Stimulated activated CD8-positive, alpha-beta memory T cell treated with anti-CD3 and anti-CD28 coated beads, Interleukin-15, amount 100 ng/mL, for 4 hours (primary cell): ENCODE data around the gene GABRG3.

Source experiments
- DNase-seq, 2 donors: peaks; one replicate each; pipeline ENCODE4 v3.0.0-alpha.2; 2020; ENCODE audit warnings: low read depth in 2 of 2

The GABRG3 gene

DNA sequence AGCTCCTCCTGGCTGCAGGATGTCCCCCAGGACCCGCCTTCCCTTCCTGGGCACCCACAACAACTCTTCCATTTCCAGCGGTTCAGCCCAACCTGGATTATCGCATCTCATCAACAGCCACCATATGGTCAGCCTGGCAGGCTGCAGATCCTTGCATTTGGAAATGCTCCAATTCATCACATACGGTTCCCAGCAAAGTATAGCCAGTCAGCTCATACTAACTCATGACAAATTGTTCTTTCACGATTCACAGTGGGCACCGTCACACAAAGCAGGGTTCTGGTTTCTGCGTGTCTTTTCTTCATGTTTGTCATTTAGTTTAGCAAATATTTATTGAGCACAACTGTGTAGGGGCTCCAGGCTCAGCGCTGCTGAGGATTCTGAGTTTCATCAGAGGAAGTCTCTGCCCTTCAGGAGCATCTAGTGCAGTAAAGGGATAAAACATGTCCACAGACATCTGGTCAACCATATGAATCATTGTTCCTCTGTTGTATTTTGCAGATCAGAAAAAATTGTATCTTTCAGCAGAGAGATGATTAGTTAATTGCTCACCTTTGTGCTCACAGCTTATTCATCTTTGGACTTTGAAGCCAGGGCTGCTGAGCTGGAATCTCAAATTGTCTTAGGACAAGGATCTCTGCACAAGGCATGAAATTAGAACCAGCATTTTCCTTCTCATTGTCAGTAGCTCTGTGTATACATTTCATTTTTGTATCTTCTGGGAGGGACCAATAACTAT is 125.1 kb downstream of the GABRG3 start:
- DNase-seq, result no peak

DNA sequence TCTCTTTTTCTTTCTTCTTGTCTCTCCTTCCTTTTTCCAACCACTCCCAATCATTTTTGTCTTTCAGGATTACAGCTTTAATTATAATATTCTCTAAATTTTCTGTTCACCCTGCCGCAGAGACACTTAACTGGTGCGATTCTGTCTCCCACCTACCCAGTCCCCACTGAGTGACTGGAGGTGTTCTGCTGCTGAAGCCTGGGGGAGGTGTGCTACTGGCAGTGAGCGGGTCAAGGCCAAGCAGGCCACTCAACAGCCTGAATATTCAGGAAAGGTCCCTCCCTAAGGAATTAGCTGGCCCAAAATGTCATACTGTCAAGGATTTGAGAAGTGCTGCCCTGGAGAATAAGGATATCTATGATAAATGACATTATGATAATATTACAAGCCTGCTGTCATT is 126.5 kb downstream of the GABRG3 start:
- DNase-seq, result no peak

DNA sequence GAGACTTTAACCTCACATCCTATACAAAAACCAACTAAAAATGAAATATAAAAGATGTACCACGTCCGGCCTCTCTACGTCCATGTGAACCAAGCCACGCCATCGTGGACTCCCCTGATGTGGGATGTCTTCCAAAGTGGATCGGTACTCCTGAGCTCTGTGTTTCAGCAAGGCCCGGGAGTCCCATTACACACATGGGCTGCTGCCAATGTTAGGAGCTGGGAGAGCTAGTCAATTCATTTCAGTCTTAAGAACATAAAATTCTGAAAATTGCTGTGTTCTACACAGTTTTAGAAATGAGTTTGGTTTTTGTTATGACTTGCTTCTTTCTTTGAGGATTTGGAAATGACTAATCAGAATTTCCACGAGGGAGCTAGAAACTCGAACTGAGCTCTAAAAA is 131.0 kb downstream of the GABRG3 start:
- DNase-seq, result no peak

DNA sequence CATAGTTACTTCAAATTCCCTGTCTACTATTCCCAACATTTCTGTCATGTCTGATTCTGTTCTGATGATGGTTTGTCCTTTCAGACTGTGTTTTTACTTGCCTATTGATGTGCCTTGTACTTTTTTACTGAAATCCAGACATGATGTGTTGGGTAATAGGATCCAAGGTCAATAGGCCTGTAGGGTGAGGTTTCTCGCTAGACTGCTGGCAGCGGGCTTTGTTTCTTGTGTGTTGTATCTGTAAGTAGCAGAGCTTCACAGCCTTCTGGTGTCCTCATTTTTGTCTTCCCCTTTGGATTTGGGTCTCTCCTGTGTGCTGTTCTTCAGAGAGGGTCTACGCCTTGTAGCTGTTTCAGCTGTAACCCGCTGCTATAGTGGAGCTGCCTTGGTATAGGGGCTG is 140.3 kb downstream of the GABRG3 start:
- DNase-seq, result no peak

DNA sequence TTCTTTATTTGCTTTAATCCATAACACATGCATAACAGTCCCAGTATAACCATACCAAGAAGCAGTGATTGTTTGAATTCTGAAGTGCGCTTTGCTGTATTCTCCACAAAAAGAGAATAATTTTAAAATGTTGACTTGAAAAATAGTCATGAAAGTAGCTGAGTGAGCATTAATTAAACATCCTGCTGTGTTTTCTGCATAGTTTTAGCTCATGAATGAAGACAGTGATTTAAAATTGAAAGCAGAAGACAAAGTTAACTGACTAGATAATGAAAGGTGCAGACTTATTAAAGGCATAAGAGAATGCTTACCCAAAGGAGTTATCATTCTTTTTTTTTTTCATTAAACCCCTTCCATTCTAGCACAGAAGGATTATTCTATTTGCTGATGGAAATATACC is 143.5 kb downstream of the GABRG3 start:
- no peak for DNase-seq

DNA sequence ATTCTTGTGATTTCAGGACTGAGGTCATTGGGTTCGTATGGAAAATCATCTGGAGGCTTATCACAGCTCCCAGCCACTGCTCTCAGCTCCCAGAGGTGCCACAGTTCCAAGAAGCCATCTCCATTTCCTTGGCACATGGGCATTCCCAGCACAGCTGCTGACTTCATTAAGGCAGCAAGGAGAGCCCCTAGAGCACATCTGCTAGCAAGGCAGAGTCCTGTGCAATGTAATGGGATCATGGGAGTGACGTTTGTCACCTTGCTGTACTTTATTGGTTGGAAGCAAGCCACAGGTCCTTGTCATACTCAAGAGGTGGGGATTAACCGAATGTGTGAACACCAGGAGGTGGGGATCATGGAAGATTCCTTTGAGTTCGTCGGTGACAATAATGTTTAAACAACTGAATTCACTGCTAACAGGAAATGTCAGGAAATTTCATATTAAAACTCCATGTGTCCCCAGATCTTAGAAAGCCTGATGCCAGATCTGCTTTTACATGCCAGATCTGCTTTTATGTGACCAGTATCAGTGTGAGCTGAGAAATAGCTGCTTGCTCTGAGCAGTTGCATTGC is 148.8 kb downstream of the GABRG3 start:
- no peak for DNase-seq

DNA sequence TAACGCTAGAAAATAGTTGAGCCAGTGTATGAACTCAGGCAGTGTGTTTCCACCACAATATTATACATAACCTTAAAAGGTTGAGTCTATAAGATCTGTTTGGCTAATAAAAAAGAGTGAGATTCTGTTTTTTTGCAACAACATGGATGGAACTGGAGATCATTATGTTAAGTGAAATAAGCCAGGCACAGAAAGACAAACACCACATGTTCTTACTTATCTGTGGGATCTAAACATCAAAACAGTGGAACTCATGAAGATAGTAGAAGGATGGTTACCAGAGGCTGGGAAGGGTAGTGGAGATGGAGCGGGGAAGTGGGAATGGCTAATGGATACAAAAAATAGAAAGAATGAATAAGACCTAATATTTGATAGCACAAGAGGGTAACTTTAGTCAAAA is 150.7 kb downstream of the GABRG3 start:
- no peak for DNase-seq

DNA sequence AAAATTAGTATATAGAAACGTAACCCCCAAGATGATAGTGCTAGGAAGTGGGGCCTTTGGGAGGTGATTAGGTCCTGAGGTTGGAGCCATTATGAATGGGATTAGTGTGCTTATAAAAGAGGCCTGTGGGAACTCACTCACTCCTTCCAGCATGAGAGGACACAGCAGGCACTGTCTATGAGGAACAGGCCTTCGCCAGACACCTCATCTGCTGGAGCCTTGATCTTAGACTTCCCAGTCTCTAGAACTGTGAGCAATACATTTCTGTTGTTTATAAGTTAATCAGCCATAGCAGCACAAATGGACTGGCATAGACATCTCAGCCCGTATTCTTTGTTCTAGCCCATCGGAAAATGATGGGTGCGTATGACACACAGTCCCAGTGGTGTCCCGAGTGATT is 152.3 kb downstream of the GABRG3 start:
- DNase-seq, result no peak

DNA sequence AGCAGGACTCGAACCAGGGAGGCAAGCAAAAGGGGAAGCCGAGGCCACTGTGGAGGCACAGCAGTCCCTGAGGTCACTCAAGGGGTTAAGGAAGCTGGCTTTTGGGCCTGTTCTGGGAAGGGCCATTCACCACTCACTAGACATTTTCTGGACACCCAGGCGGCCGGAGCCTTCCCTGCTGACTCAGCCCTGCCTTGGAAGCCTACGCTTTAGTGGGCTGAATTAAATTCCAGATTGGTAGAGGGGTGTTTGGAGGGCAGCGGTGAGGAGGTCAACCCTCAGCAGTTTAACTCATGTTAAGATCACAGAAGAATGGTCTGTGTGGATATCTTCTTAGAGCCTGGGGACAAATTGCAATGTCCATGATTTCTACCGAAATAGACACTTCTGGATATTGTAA is 152.8 kb downstream of the GABRG3 start:
- no peak for DNase-seq

DNA sequence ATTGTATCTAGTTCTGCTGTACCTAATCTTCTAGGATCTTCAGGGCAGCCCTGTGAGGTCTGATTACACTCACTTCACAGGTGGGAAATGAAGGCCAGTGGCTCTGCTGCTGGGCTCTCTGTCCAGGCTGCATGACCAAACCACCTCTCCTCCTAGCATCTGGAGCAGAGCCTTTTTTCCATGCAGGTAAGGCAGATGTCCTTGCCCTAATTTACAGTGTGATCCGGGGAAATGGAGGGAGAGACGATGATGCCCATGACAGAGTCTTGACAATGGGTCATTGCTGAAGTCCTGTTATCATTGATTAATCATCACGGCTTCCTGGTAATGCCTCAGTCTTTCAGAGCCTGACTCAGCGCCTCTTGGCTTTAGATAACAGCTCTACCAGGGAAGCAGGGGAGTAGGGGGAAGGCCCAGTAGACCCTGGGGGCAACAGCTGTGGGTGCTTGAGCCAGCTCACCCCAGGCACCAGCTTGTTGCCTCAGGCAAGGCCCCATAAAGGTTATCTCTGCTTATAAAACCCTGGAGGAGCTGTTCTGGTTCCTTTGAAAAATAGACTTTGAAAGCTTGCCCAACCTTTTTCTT is 153.4 kb downstream of the GABRG3 start:
- no peak for DNase-seq

DNA sequence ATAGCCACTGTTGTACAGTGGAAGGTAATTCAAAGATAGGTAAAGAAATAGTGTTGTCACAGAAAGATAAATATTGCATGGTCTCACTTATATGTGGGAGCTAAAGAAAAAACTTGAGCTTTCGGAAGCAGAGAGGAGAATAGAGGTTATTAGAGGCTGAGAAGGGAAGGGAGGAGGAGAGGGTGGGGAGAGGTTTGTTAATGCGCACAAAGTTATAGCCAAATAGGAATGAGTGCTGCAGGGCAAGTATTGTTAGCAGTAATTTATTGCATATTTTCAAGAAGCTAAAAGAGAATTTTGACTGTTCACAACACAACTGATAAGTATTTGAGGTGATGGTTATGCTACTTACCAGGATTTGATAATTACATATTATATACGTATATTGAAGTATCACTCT is 154.2 kb downstream of the GABRG3 start:
- no peak for DNase-seq

DNA sequence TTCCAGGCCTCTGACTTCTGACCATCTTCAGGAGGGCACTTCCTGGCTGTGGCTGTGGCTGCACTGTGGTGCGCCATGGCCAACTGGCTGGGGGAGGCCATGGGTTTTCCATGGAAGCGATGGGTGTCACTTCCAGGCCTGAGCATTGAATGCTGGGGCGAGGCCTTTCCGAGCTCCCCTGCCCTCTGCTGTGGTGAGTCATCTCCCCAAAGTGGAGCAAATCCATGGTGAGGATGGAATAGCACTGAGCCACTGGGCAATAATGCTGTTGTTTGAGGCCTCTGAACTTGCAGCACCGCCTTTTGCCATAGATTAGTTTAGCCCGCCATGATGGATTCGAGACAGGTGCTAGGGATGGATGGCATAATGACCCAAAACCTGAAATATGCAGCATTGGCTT is 155.5 kb downstream of the GABRG3 start:
- no peak for DNase-seq

DNA sequence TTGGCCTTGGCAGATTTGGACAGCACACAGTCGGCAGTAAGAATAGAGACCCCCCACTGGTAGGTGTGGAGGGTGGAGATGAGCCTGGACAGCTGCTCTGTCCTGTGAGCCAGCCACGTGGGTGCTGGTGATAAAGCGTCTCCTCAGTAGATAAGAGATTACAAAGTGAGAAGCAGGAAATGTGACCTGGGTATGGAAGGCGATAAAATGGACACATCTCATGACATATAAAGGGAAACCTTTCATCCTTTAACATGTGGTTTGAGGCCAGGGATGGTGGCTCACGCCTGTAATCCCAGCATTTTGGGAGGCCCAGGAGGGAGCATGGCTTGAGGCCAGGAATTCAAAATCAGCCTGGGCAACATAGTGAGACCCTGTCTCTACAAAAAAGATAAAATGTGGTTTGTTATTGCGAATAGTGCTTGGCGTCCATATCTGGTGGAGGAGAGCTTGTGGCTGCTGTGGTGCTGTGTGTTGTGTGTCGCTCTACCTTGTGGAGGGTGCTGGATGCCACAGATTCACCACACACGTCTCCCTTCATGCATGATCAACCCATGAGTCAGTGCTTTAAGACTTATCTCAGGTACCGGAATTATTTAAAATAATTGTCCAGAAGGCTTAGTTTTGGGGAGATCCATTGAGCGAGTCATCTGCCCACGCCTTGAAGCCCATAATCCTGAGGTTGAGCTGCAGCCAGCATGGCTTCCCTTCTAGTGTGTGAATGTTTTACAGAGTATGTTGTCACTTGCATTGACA is 157.0 kb downstream of the GABRG3 start:
- DNase-seq, result no peak

DNA sequence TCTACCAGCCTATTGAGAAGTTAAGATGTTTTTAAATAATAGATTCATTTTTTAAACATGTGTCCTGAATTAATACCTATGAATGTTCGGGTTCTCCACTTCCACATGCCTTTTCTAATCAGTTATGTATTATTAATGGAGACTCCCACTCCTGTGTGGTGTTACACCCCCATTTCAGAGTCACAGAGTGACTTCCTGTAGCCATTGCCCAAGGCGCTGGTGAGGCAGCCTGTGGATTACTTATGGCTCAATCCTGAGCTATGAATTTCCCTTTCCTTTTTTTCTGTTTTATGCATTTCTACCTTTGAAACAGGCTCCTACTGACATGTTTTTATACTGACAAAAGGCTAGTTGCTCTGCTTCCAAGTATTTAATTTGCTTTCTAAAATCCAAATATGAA is 162.3 kb downstream of the GABRG3 start:
- DNase-seq, result no peak

DNA sequence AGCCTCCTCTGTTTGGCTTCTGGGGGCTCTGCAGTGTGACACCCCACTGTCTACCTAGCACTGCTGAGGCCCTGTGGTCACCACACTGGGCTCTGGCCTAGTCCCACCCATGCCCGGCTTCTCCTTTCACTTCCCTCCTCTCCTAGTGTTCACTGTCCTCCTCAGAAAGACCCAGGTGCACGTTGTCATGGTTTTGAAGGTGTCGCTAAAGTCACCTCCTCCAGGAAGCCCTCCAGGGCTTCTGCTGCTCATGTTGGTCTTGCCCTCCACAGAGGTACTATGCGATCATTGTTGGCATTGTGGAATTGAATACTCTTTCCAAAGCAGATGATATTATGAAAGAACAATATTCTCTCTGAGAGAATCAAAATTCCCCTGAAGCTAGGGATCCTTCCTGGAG is 163.5 kb downstream of the GABRG3 start:
- no peak for DNase-seq

DNA sequence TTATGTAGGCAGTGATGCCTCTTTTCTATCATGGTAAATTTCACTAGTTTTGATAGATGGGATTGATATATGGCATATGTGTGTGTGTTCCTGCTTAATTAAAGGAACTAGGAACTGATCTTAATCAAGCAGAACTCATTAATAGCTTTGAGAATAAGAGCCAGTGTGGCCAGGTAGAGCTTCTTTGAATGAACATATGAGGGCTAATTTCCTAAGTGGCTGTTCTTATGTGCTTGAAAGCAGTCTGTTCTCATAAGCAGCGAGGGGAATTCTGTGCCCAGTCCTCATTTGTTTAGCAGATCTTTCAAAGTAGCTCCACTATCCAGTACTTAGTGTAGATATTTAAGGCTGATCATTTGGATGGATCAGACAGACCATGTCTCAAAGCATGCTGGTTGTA is 164.2 kb downstream of the GABRG3 start:
- DNase-seq, result no peak

DNA sequence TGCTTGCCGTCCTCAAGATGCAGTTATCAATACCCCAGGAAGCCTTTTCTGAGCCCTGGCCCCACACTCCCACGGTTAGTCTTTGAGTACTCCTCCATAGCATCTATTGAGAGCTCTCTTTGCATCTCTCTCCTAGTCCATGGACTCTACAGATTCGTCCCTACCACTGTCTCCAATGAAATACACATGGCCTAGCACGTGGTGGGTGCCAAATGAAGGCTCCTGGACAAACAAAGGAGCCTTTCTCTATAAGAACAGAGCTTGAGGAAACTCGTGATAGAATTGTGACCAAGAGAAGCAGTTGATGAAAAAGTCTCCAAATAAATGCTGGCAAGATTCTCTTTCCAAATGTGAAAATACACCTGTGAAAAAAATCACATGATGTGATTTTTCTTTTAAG is 166.1 kb downstream of the GABRG3 start:
- no peak for DNase-seq

DNA sequence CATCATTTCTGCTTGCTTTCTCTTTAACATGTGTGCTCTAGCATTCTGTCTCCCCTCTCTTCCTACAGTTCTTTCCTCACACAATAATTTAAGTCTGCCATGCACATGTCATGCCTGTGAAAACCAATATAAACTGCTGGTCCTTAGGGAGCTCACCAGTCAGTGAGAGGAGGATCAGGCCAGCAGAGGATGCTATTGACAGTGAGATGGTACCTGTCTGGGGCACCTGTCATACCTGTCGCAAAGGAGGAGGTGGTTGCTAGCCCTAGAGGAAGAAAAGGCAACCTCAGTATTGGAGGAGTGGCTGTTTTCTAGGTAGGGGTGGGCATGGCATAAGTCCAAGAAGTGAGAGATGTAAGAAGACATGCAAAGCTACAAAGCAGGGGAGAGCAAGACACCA is 194.6 kb downstream of the GABRG3 start:
- DNase-seq, result no peak

DNA sequence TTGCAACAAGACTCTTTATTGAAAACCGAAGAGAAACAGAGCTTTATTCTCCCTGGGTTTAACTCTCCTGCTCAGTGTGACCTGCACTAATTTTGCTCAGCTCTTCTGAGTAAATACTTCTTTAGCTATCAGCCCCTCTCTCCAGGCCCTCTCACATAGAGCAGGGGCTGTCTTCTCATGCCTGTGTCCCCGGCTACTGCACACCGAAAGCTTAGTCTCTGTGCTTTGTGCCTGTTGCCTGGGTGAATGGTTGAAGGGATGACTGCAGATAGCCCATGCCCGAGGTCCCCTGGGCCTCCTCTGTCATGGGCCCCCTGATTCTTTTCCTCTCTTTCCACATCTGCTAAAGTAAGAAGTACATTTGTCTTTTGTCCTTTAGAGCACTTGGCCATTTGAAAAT is 195.9 kb downstream of the GABRG3 start:
- DNase-seq, result no peak

DNA sequence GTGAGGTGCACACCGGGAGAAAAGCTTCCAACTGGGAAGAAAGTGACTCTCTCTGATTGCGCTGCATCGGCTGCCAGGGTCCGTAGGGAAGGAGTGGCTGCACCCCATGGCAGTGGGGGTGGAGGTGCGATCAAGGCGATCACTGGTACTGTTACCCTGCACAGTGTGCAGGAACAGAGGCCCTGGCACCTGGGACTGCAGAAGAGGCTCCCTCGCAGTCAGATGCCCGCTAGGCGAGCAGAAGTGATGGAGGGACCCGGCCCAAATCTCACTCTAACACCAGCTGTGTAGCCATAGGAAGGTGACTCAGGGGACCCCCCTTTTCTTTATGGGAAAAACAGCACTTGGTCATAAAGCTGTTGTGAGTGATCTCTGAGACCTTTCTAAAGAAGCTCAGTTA is 196.8 kb downstream of the GABRG3 start:
- DNase-seq, result no peak

DNA sequence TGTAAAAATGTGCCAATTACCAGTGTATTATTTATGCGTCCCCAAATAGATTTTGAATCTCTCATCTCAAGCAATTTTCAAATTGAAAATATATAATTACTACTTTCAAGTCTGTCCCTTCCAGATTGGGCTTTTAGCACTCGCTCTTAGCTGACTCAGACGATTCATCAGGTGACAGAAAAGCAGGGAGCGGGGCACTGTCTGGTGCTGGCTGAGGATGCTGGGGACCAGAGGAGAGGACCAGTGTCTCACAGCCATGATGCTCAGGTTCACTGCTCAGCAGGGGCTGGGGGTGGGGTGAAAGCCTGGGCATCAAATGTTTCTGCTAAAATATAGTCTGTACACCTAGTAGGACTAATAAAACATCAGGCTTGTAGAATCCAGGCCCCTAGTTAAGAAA is 199.9 kb downstream of the GABRG3 start:
- DNase-seq, result no peak

DNA sequence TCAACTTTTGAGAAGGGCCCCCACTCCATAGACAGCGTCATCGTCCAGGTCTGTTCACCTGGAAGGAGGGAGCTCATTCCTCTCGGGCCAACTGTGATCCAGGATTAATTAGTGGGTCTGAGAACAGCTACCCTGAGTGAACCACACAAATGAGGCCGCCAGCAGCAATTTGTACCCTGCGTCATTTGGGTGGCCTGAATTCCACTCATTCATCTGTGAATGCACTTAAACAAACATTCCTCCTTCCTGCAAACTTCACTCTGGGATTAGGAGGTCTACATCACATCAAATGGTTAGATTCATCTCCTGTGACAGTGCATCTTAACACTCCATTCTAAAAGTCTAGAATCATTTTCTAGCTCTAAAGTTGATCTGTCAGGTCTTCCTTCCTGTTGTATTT is 201.8 kb downstream of the GABRG3 start:
- DNase-seq, result no peak
